Measurements from ENCODE around the gene PCDHA11.
"Not testable (repeated sequence)": the region's sequence is repeated elsewhere in the genome, so short reads cannot be mapped to it uniquely, and the experiment has no call there.

The PCDHA11 gene

DNA sequence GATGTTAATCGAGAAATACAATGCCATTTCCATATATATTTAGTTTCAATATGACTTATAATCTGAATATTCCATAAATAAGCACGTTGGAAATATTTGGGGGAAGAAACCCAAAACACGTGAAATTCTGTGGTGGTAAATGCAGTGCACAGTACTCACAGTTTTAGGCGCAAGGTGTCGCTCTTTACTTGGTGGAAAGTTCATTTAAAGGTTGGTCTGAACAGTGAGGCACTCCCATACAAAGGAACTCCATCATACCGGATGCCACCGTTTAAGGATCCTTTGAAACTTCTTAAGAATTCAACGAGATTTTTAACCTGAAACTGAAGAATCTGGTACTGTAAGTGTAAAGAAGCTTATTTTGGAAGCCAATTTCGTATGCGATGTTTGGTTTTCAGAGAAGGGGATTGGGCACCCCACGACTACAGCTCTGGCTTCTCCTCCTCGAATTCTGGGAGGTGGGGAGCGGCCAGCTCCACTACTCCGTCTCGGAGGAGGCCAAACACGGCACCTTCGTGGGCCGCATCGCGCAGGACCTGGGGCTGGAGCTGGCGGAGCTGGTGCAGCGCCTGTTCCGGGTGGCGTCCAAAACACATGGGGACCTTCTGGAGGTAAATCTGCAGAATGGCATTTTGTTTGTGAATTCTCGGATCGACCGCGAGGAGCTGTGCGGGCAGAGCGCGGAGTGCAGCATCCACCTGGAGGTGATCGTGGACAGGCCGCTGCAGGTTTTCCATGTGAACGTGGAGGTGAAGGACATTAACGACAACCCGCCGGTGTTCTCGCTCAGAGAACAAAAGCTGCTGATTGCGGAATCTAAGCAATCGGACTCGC, at the start of gene PCDHA11:
Gene PCDHA11, plus strand, starts transcription at position 237 of the 834 bp plus-strand sequence. Its CDS starts 147 bp downstream, at position 384.
- DNase-seq (ENCODE audit: low read depth in 2 of 2): no peak

DNA sequence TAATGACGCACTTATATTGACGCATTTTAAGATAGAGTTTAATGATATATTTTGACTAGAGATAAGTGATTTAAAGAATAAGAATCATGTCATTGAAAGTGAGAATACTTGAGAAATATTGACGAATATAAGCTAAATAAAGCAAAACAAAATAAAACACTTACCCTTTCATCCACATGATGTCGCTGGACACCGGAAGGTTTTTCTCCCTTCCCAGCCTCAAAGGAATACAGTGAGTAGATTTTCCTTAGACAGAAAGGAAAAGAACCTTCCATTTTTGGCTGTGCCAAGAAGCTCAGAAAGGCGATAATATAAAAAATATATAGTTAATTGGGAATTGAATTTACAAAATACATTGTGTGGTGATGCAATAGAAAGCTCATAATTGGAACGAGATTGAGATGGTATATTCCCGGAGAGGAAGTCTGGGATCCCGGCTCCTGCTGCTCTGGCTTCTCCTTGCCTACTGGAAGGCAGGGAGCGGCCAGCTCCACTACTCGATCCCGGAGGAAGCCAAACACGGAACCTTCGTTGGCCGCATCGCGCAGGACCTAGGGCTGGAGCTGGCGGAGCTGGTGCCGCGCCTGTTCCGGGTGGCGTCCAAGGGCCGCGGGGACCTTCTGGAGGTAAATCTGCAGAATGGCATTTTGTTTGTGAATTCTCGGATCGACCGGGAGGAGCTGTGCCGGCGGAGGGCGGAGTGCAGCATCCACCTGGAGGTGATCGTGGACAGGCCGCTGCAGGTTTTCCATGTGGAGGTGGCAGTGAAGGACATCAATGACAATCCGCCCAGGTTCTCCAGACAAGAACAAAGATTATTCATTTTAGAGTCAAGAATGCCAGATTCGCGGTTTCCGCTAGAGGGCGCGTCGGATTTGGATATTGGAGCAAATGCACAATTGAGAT, 47.1 kb upstream of the PCDHA11 start, which contains the start of gene PCDHA5:
Gene PCDHA5, plus strand, starts transcription at position 239 of the 906 bp plus-strand sequence.
- no peak for DNase-seq (ENCODE audit: low read depth in 2 of 2)

DNA sequence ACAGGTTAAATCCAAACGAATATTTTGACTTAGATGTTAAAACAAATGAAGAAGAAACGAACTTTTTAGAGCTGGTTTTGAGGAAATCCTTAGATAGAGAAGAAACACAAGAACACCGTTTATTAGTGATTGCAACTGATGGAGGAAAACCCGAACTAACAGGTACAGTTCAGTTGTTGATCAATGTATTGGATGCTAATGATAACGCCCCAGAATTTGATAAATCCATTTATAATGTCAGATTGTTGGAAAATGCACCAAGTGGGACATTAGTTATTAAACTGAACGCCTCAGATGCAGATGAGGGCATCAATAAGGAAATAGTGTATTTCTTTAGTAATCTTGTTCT, 46.5 kb upstream of the PCDHA11 start:
- DNase-seq (ENCODE audit: low read depth in 2 of 2): no peak

DNA sequence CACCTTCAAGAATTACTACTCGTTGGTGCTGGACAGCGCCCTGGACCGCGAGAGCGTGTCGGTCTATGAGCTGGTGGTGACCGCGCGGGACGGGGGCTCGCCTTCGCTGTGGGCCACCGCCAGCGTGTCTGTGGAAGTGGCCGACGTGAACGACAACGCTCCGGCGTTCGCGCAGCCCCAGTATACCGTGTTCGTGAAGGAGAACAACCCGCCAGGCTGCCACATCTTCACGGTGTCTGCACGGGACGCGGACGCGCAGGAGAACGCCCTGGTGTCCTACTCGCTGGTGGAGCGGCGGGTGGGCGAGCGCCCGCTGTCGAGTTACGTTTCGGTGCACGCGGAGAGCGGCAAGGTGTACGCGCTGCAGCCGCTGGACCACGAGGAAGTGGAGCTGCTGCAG, 45.8 kb upstream of the PCDHA11 start:
- DNase-seq (ENCODE audit: low read depth in 2 of 2): not testable (repeated sequence)

DNA sequence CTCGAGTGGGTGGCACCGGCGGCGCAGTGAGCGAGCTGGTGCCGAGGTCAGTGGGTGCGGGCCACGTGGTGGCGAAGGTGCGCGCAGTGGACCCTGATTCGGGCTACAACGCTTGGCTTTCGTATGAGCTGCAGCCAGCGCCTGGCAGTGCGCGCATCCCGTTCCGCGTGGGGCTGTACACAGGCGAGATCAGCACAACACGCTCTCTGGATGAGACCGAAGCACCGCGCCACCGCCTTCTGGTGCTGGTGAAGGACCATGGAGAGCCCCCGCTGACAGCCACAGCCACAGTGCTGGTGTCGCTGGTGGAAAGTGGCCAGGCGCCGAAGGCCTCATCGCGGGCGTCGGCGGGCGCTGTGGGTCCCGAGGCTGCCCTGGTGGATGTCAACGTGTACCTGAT, 45.3 kb upstream of the PCDHA11 start:
- DNase-seq (ENCODE audit: low read depth in 2 of 2): no peak

- DNase-seq (ENCODE audit: low read depth in 2 of 2): no peak
These were observed 40.9 kb upstream of the PCDHA11 start, which contains the start of gene PCDHA6 for GRCh38 chr5:140827704-140828361. PCDHA6 (plus strand) TSS chr5:140827960; CDS start chr5:140828092, 132 bp downstream.

GRCh38 chr5:140828362-140828737, 40.4 kb upstream of the PCDHA11 start:
- no peak for DNase-seq (ENCODE audit: low read depth in 2 of 2)

- DNase-seq (ENCODE audit: low read depth in 2 of 2): not testable (repeated sequence)
These were observed 39.0 kb upstream of the PCDHA11 start for GRCh38 chr5:140829511-140830501.

DNA sequence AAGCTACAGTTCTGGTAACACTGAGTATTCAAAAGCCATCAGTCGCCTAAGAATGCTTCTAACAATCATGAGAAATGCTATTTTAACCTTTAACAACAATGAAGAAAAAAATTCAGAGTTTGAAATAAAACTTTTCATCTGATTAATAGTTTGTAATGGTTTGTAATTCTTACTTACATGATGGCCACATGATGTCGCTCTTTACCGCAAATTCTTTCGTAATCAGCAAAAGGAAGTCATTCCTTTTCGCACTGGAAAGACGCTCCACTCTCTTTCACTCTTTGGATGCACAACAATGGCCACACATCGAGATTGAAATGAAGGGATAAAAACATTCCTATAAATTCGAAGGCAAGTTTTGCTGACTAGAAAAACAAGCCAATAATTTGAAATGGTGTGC, 34.8 kb upstream of the PCDHA11 start, which contains the start of gene PCDHA7:
Gene PCDHA7, plus strand, starts transcription at position 277 of the 400 bp plus-strand sequence. Its CDS starts 115 bp downstream, at position 392.
- no peak for DNase-seq (ENCODE audit: low read depth in 2 of 2)

DNA sequence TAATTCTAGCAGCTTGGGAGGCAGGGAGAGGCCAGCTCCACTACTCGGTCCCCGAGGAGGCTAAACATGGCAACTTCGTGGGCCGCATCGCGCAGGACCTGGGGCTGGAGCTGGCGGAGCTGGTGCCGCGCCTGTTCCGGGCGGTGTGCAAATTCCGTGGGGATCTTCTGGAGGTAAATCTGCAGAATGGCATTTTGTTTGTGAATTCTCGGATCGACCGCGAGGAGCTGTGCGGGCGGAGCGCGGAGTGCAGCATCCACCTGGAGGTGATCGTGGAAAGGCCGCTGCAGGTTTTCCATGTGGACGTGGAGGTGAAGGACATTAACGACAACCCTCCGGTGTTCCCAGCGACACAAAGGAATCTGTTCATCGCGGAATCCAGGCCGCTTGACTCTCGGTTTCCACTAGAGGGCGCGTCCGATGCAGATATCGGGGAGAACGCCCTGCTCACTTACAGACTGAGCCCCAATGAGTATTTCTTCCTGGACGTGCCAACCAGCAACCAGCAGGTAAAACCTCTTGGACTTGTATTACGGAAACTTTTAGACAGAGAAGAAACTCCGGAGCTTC, 34.2 kb upstream of the PCDHA11 start:
- not testable (repeated sequence) for DNase-seq (ENCODE audit: low read depth in 2 of 2)

GRCh38 chr5:140835622-140836510, 32.9 kb upstream of the PCDHA11 start:
- no peak for DNase-seq (ENCODE audit: low read depth in 2 of 2)

DNA sequence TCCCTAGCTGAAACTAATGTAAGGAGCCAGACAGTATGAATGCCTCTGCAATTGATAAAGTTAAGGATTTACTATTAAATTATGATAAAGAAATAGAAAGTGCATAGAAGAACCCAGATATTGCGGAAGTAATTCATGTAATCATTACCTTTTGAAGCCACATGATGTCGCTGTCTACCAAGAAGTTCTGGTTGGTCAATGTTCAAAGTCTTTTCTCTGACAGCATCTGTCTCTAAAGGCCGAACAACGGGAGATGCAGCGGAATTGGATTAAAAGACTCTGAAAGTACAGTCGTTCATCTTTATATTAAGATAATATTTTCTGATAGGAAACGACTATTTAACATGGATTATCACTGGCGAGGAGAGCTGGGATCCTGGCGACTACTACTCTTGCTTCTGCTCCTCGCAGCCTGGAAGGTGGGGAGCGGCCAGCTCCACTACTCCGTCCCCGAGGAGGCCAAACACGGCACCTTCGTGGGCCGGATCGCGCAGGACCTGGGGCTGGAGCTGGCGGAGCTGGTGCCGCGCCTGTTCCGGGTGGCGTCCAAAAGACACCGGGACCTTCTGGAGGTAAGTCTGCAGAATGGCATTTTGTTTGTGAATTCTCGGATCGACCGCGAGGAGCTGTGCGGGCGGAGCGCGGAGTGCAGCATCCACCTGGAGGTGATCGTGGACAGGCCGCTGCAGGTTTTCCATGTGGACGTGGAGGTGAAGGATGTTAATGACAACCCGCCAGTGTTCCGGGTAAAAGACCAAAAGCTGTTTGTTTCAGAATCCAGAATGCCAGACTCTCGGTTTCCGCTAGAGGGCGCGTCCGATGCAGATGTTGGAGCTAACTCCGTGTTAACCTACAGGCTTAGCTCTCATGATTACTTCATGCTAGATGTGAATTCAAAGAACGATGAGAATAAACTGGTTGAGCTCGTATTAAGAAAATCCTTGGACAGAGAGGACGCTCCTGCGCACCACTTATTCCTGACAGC, 27.5 kb upstream of the PCDHA11 start, which contains the start of gene PCDHA8:
Gene PCDHA8, plus strand, starts transcription at position 210 of the 985 bp plus-strand sequence. Its CDS starts 135 bp downstream, at position 345.
- DNase-seq (ENCODE audit: low read depth in 2 of 2): no peak

GRCh38 chr5:140842798-140843733, 25.7 kb upstream of the PCDHA11 start:
- no peak for DNase-seq (ENCODE audit: low read depth in 2 of 2)

GRCh38 chr5:140848139-140849102, 20.3 kb upstream of the PCDHA11 start, which contains the start of gene PCDHA9:
PCDHA9 (plus strand) TSS chr5:140848382; CDS start chr5:140848496, 114 bp downstream.
- DNase-seq (ENCODE audit: low read depth in 2 of 2): not testable (repeated sequence)
